Measurements from ENCODE around the gene AFF3.
A peak's percentile ranks its signal among the peaks of the same experiment; 100 is the strongest.

The AFF3 gene

DNA sequence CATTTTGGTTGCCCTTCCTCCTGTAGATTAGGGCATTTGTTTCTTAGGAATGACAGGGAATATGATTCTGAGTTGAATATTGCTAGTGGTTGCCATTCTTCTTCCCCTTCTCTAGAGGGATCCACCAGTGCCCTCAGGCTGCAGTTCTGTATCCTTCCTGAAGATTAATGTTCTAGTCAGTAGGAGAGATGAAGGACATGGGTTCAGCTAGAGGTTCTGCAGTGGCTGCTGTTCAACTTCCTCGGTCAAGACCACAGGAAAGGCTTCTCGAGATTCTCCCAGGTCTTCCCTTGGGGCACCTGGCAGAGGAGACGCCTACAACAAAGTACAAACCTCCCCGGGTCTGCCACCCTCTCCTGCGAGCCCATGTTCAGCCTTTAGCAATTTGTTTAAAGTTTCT lies 325.5 kb downstream of the AFF3 start:
- DNase-seq, result no peak

- DNase-seq, result no peak
Measured at GRCh38 chr2:99812426-99812825, 330.0 kb downstream of the AFF3 start.

DNA sequence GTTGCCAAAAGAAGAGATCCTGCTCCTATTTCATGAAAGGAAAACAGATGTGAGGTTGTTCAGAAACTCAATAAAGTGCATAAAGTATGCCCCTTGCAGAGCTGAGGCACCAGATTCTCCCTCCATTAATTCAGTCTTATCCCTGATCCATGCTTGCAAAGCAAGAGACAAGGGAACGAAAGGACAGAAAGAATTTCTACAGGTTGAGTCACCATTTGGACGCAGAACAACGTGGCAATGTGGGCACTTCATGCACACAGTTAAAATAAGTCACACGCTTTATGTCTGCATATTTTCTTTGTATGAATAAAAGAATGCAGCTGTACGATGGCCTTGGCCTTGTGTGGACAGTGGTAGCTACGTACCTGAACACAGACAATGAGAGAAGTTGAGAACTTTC lies 330.8 kb downstream of the AFF3 start:
- DNase-seq, result no peak

- DNase-seq, result peak; percentile 25
Measured at GRCh38 chr2:99810225-99810624, 332.2 kb downstream of the AFF3 start.

- DNase-seq, result no peak
Measured at GRCh38 chr2:99809259-99809900, 333.0 kb downstream of the AFF3 start.

DNA sequence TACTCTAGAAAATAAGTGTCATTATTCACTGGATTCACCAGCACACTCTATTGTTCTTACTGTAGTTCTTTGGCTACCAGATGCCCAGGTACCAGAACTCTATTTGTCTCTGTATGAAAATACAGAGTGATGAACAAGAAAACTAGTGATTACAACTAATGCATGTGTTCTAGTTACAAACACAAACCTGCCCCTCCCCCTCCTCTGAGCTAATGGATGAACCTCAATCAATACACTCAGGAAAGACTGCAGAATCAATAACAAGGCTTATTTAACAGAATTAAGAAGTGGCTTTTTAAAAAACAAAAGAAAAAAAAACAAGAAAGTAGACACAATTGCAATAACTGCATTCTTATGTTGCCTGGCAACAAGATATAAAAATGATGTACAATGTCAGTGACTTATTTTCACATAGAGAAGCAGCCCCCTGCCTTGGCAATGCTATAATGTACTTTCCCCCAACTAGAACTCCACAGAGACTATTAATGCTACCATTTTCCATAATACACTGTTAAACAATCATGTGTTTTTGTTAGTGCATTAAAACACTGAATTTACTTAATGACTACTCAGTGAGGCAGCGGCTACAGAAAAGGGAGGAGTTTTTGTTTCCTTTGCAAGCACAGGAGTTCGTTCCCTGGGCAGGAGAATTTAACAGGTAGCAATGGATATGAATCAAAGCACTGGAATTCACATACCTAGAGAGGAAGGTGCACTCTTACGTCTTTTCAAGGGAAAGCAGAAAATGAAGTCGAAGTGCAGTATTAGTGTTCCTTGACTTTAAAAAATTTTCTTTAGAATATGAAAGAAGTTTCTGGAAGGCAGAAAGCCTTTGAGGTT lies 333.8 kb downstream of the AFF3 start:
- no peak for DNase-seq

DNA sequence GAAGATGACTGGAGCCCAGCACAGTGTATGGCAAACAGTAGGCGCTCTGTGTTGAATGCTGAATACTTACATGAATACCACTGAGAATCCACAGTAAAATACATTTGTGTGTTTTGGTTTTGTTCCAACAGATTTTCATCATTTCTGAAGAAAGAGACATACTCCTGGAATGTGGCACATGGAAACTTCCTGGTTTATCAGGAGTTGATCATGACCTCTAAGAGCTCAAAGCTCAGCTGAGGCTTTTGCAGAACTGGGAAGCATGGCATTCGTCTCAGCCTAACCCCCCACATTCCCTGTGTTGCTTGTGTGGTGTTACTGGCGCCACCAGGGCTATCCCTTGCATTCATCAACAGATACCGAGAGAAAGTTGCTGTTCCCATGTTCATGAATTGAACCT lies 335.6 kb downstream of the AFF3 start:
- no peak for DNase-seq

DNA sequence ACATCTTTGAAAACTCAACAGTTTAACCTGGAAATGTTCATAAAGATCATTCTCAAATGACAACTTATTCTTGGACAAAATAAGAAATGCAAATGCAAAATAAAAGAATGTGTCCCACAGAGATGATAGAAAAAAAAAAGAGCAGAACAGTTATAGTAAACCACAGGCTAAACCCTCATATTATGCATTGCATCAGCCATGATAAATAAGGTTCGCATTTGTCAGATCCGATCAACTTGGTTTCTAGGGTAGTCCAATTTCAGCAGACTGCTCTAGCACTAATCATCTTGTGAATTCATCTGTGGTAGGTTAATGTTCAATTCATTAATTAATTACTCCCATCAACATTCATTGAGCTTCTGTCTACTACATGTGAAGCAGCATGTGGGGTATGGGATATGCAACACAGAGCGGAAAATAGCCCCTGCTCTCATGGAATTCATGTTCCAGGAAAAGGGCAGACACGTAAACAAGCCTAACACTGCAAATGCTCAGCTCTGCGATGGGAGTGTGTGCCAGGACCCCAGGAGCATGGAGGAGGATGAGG lies 336.4 kb downstream of the AFF3 start:
- DNase-seq, result no peak

GRCh38 chr2:99803846-99804245 lies 338.5 kb downstream of the AFF3 start:
- no peak for DNase-seq

DNA sequence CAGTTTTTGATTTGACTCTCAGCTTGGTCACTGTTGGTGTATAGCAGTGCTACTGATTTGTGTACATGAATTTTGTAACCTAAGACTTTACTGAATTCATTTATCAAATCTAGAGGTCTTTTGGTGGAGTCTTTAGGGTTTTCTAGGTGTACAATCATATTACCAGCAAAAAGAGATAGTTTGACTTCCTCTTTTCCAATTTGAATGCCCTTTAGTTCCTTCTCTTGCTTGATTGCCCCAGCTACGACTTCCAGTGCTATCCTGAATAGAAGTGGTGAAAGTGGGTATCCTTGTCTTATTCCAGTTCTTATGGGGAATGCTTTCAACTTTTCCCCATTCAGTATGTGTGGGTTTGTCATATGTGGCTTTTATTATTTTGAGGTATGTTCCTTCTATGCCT lies 339.7 kb downstream of the AFF3 start:
- DNase-seq, result no peak

DNA sequence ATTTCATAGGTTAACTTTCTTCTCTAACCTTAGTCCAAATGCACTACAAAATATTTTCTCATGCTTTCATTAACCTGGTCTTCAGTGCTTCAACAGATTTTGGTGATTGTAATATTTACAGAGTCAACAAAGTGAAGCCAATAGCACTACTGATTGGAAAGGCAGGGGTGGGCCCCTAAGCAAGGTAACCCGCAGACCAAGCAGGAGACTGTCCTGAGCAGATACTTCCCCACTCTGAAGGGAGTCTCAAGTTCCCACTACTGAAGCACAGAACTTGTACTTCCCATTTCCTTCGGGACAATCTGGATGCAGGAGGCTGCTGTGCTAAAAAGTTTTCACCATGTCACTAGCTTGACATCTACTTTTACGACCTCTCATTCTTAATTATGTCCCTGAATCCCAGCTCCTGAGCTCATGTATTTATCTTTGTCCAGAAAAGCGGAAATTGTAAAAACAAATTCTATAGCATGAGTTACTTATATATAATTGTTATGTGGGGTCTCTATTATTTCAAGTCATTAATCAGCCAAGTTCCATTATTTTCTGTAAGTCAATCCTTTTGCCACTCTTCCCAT lies 341.0 kb downstream of the AFF3 start:
- DNase-seq, result no peak

DNA sequence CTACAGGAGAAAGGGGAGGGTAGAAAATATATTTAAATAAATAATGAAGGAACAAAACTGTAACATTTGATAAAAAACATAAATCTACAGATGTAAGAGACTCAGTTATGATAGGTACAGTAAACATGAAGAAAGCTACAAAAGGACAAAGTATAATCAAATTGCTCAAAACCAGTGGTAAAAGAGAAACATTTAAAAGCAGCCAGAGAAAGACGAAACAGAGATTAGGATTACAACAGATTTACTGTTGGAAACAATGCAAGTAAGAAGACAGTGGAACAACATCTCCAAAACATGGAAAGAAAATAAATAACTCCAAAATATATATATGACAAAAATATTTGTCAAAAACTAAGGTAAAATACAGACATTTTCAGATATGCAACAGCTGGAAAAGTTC lies 344.9 kb downstream of the AFF3 start:
- no peak for DNase-seq

DNA sequence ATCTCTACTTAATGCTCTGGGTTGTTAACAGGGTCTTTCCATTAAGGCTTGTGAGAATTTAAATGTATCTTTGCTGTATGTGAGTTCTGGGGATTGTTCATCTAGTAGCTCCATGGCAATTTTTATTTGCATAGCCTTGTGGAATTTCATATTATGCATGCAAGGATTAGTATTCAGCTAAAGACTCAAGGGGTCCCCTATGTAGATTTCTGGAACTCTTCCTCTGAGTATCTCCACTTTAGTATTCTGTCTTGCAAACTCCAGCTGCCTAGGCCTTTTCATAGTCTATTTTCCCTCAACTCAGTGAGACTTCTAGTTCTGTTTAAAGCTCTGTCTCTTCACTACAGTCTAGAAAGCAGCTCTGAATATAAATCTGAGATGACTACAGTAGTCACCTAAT lies 348.0 kb downstream of the AFF3 start:
- no peak for DNase-seq

GRCh38 chr2:99793022-99793421 lies 349.4 kb downstream of the AFF3 start:
- DNase-seq, result no peak

GRCh38 chr2:99789849-99790248 lies 352.5 kb downstream of the AFF3 start:
- DNase-seq, result no peak

GRCh38 chr2:99787769-99788382 lies 354.5 kb downstream of the AFF3 start:
- DNase-seq, result no peak

DNA sequence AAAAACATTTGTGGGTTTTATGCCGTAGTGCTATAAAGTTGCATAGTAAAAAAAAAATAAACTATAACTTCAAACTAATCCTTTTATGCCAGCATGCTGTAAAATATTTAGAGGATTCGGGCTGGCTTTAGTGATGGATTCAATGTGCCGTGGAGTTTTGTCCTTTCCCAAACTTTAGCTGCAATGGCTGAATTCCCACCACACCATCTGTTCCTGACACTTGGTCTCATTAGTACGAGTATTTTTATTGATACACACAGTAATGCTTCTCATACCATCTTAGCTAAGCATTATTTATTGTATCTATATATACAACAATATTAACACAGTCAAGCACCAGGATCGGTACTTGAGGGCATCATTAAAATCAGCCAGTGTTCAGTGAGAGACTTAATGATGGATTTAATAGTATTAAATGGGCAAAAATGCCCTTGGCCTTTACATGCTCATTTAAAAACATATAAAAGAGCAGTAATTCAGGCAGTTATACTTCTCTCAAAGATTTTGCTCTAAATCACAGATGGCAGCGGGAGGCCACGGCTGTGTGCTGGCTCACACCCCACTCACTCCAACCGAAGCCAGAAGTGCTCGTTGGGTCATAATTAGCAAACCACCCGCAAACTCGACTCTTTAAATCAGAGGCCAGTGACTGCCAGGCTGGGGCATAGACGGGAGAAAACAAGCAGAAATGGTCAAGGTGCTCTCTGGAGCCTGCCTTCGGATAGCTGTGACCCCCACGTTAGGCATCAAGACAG lies 355.6 kb downstream of the AFF3 start:
- no peak for DNase-seq

GRCh38 chr2:99784946-99785345 lies 357.4 kb downstream of the AFF3 start:
- no peak for DNase-seq

GRCh38 chr2:99784282-99784681 lies 358.1 kb downstream of the AFF3 start:
- no peak for DNase-seq

DNA sequence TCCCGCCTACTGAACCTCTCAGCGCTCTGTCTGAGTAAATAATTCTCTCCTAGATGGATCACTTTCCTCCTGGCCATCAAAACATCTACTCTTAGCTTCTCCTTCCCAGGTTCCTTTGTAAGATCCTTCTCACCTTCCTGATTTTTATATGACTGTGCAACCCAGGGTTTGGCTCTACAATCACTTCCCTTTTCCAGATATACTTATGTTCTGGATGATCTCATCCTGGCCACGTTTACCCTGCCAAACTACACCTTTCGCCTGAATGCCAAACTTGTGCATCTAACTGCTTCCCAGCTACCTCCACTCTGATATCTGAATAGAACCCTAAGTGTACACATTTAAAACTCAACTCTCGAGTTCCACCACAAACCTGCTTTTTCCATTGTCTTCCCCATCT lies 362.1 kb downstream of the AFF3 start:
- no peak for DNase-seq

- no peak for DNase-seq
Measured at GRCh38 chr2:99779276-99779675, 363.1 kb downstream of the AFF3 start.

GRCh38 chr2:99777656-99778290 lies 364.6 kb downstream of the AFF3 start:
- DNase-seq, result no peak
